Nephron (organoid): ENCODE data around the gene ADGRD1.
"Not testable (repeated sequence)": the region's sequence is repeated elsewhere in the genome, so short reads cannot be mapped to it uniquely, and the experiment has no call there.

Experiments
- H3K27ac Mint-ChIP-seq, 3 experiments: 2 replicates each; pipeline ENCODE4 v1.8.0; 2020; ENCODE audit warnings: mixed read lengths in 3 of 3, mild to moderate bottlenecking in 2 of 3, moderate library complexity in 1 of 3
- H3K27me3 Mint-ChIP-seq: 2 replicates; pipeline ENCODE4 v1.8.0; 2021; ENCODE audit warnings: low read depth, mild to moderate bottlenecking, moderate library complexity, mixed read lengths
- H3K36me3 Mint-ChIP-seq: 2 replicates; pipeline ENCODE4 v1.8.0; 2020; ENCODE audit warnings: low read depth, mixed read lengths
- H3K4me1 Mint-ChIP-seq: 2 replicates; pipeline ENCODE4 v1.8.0; 2020; ENCODE audit warnings: mixed read lengths
- H3K4me3 Mint-ChIP-seq, 3 experiments: 2 replicates each; pipeline ENCODE4 v1.8.0; 2020; ENCODE audit warnings: mild to moderate bottlenecking in 3 of 3, mixed read lengths in 3 of 3, moderate library complexity in 2 of 3
- H3K9me3 Mint-ChIP-seq: 2 replicates; pipeline ENCODE4 v1.8.0; 2020; ENCODE audit warnings: mixed read lengths
- TF ChIP-seq, protein P1 (sequence below), 3 experiments: fragments of 200-600 bp; sonication (generic); IDR thresholded peaks; one replicate each; pipeline ENCODE4 v1.5.0; 2021; ENCODE audit warnings: antibody characterized with exemption in 3 of 3; ENCODE audit not compliant: unreplicated experiment in 3 of 3

The ADGRD1 gene

DNA sequence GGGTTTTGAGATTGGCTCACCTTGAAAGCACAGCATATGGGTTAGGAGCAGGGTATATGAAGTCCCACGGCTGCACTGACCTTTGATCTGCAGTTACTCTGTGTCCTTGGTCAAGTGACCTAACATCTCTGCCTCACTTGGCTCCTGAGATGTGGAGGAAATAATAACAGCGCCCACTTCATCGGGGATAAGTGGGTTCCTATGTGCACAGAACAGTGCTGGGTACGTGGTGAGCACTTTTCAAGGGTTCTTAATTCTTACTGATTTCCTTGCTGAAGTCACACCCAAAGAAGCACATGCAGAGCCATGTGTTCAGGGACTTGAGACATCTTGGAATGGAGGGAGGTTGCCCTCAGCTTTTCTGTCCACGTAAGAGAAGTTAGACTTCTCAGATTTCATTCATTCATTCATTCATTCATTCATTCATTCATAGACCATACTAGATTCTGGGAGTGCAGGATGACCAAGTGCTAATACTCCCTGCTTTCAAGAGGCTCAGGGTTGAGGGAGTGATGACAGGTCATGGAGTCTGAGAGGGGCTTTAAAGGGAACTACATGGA lies 39.4 kb downstream of the ADGRD1 start:
- Mint-ChIP-seq H3K4me1 (peaks cover 19% of the 10 kb centered on the region), H3K9me3 (peaks cover 3% of the 10 kb centered on the region), H3K27ac (no peak overlapping the region), H3K4me3 (no peak overlapping the region), H3K27me3 (peaks cover 3% of the 10 kb centered on the region), H3K36me3 (peaks cover 11% of the 10 kb centered on the region)
- TF ChIP-seq, protein P1, sequence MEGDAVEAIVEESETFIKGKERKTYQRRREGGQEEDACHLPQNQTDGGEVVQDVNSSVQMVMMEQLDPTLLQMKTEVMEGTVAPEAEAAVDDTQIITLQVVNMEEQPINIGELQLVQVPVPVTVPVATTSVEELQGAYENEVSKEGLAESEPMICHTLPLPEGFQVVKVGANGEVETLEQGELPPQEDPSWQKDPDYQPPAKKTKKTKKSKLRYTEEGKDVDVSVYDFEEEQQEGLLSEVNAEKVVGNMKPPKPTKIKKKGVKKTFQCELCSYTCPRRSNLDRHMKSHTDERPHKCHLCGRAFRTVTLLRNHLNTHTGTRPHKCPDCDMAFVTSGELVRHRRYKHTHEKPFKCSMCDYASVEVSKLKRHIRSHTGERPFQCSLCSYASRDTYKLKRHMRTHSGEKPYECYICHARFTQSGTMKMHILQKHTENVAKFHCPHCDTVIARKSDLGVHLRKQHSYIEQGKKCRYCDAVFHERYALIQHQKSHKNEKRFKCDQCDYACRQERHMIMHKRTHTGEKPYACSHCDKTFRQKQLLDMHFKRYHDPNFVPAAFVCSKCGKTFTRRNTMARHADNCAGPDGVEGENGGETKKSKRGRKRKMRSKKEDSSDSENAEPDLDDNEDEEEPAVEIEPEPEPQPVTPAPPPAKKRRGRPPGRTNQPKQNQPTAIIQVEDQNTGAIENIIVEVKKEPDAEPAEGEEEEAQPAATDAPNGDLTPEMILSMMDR (IDR thresholded peaks at IDR 0.05; ENCODE audit: unreplicated experiment in 3 of 3): no peak

DNA sequence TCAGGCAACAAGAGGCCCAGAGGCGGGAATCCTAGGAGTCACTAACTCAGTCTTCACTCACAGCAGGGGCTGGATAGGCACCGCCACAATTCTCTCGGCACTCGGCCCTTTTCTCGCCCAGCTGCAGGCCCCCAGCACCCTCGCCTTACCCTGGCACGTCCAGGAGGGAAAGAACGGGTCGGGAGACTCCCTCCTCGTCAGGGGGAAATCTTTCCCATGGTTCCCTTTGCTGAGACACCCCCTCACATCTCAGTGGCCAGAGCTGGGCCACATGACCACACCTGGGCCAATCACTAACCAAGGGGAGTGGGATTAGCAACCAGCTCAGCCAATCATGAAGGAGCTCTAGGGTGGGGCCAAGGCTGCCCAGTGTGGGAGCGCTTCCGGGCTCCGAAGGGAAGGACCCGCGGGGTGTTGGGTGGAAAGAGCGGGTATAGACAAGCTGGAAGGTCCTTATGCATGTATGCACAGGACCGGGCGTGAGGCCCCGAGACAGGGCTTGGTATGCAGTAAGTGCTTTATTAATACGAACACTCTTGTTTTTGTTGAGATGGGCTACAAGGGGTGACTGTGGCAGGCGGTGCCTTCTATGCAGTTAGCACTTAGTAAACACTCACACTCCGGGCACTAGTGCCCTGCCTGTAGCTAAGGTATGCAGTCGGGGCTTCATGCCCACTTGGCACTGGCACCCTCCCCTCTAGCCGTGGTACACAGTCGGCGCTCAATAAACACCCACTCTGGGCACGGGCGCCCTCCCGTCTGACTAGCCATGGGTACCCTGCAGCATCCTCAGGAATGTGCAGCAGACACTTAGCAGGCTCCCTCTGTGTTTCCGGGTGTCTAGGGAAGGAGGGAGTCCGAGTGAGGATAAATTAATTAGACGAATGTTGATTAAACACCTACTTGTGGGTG lies 40.3 kb downstream of the ADGRD1 start:
- Mint-ChIP-seq H3K4me1 (peaks cover 19% of the 10 kb centered on the region), H3K36me3 (peaks cover 21% of the 10 kb centered on the region), H3K27me3 (peaks cover 3% of the 10 kb centered on the region), H3K9me3 (peaks cover 10% of the 10 kb centered on the region), H3K4me3 (no peak overlapping the region), H3K27ac (no peak overlapping the region)
- TF ChIP-seq, protein P1 (IDR thresholded peaks at IDR 0.05; ENCODE audit: unreplicated experiment in 3 of 3): no peak

DNA sequence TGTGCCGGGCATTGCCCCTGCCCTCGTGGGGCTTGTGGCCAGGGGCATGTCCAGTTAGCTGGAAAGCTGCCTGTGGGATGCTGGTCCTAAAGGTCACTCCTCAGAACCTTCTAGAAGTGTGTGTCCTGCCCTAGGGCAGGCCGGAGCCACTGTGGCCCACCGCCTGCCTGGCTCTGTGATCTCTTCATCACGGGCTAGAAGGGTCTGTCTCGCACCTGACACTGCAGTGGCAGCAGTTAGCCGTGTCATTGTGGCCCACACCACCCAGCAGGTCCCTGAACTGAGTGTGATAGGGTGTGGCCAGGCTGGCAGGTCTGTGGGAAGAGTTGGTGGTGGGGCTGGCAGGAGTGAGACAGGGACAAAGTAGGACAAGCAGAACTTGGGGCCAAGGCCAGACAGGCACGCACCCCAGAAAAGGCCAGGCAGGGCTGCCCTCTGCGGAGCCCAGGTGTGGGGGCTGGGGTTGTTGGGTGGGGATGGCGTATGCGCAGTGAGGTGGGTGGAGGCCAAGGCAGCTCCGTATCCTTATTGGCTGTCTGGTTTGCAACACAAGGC lies 41.2 kb downstream of the ADGRD1 start:
- no peak overlapping the region for H3K27ac Mint-ChIP-seq
- H3K27me3 Mint-ChIP-seq: peaks cover 3% of the 10 kb centered on the region
- H3K4me3 Mint-ChIP-seq: no peak overlapping the region
- peaks cover 16% of the 10 kb centered on the region for H3K9me3 Mint-ChIP-seq
- H3K4me1 Mint-ChIP-seq: peaks cover 16% of the 10 kb centered on the region
- peaks cover 27% of the 10 kb centered on the region for H3K36me3 Mint-ChIP-seq
- TF ChIP-seq, protein P1 (IDR thresholded peaks at IDR 0.05; ENCODE audit: unreplicated experiment in 3 of 3): no peak

DNA sequence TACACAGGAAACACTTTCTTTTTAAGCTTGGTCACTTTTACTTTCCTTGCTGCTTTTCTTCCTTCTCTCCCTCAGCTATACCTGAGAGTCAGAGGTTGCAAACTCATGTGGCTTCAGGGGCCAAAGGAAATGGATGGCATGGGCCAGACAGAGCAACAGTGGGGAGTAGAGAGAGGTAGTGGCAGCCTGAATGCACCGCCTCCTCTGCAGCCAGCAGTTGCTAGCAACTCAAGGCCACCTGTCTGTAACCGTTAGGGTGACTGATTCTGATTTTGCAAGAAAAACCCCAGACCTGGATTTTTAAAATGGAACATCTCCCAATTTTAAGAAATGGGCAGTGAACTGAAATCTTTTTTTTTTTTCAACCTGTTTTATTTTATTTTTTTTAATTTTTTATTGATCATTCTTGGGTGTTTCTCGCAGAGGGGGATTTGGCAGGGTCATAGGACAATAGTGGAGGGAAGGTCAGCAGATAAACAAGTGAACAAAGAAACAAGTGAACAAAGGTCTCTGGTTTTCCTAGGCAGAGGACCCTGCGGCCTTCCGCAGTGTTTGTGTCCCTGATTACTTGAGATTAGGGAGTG lies 41.8 kb downstream of the ADGRD1 start:
- not testable (repeated sequence) for H3K27me3 Mint-ChIP-seq, H3K4me3 Mint-ChIP-seq, H3K27ac Mint-ChIP-seq
- Mint-ChIP-seq H3K4me1 (peaks cover 12% of the 10 kb centered on the region), H3K9me3 (peaks cover 20% of the 10 kb centered on the region), H3K36me3 (peaks cover 31% of the 10 kb centered on the region)

DNA sequence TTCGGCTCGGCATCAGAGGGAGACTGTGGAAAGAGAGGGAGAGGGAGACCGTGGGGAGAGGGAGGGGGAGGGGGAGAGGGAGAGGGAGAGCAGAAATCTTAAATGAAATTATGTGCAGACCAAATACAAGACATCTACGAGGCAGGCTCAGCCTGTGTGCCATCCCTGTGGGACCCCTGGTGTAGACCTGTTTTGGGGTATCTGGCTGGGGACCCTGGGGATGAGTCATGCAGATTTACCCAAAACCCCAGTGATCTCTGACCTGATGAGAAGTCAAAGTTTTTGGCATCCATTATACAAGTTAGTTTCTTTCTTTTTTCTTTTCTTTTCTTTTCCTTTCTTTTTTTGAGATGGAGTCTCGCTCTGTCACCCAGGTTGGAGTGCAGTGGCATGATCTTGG lies 44.4 kb downstream of the ADGRD1 start:
- H3K4me3 Mint-ChIP-seq: no peak overlapping the region
- H3K27ac Mint-ChIP-seq: no peak overlapping the region
- TF ChIP-seq, protein P1 (IDR thresholded peaks at IDR 0.05; ENCODE audit: unreplicated experiment in 3 of 3): no peak
- peaks cover 7% of the 10 kb centered on the region for H3K27me3 Mint-ChIP-seq
- H3K4me1 Mint-ChIP-seq: peaks cover 9% of the 10 kb centered on the region
- H3K9me3 Mint-ChIP-seq: peaks cover 20% of the 10 kb centered on the region
- peaks cover 31% of the 10 kb centered on the region for H3K36me3 Mint-ChIP-seq

DNA sequence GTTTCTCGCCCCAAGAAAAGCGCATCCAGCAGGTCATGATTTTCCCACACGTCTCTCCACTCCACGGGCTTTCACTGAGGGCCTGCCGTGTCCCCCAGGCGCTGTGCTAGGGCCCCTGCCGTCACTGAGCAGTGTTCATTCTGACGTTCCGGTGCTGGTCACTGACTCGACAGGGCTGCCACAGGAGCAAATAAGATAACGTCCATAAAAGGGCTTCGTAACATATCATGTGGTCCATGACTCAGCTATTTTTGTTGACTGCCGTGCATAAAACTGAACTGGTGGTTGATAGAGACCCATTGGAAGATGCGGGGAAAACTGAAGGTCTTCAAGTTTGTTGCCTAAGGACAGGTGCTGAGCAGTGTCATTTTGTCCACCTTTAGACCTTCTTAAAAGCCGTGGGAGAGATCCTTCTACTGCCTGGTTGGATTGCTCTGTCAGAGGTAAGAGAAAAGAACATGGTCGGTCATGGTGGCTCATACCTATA lies 46.3 kb downstream of the ADGRD1 start:
- Mint-ChIP-seq H3K36me3 (peaks cover 27% of the 10 kb centered on the region), H3K4me1 (peaks cover 11% of the 10 kb centered on the region), H3K4me3 (no peak overlapping the region), H3K27me3 (peaks cover 11% of the 10 kb centered on the region), H3K9me3 (peaks cover 20% of the 10 kb centered on the region), H3K27ac (no peak overlapping the region)
- TF ChIP-seq, protein P1 (IDR thresholded peaks at IDR 0.05; ENCODE audit: unreplicated experiment in 3 of 3): no peak
